GM18951 (cell line): ENCODE results near the gene FGD6.

ENCODE experiments used
- POLR2A ChIP-seq: IDR thresholded peaks from 4 replicates; pipeline ENCODE4 v1.6.1; 2011; ENCODE audit warnings: mild to moderate bottlenecking; ENCODE audit not compliant: insufficient read length, insufficient read depth; ENCODE audit errors: extremely low read depth
- in situ Hi-C: fragments of 300-500 bp; cut with MboI; formaldehyde crosslinking; loops from one replicate; pipeline ENCODE4 v1.12.0; 2022; ENCODE audit warnings: low sequenced_read_pairs, mixed read lengths, inconsistent platforms; ENCODE audit not compliant: unreplicated experiment

Gene FGD6

GRCh38 chr12:95131589-95132340, 85.5 kb downstream of the FGD6 start:
- in situ Hi-C loops: no loop called here
- no peak for TF ChIP-seq POLR2A

GRCh38 chr12:95130096-95130495, 87.2 kb downstream of the FGD6 start:
- TF ChIP-seq POLR2A: no peak
- in situ Hi-C loops: no loop called here

GRCh38 chr12:95129115-95129514, 88.2 kb downstream of the FGD6 start:
- no peak for TF ChIP-seq POLR2A
- in situ Hi-C loops: loop anchor here (10.0 kb wide), 1 partner anchor 406 kb away; no protein-coding TSS in a partner anchor

GRCh38 chr12:95126736-95127135, 90.5 kb downstream of the FGD6 start:
- in situ Hi-C loops: loop anchor here (10.0 kb wide), 1 partner anchor 408 kb away; no protein-coding TSS in a partner anchor
- TF ChIP-seq POLR2A: no peak

GRCh38 chr12:95126076-95126475, 91.2 kb downstream of the FGD6 start:
- in situ Hi-C loops: loop anchor here (10.0 kb wide), 1 partner anchor 409 kb away; no protein-coding TSS in a partner anchor

GRCh38 chr12:95124106-95124505, 93.2 kb downstream of the FGD6 start:
- no peak for TF ChIP-seq POLR2A
- in situ Hi-C loops: loop anchor here (10.0 kb wide), 1 partner anchor 411 kb away; no protein-coding TSS in a partner anchor

More at GRCh38 chr12:95126076-95126475, 91.2 kb downstream of the FGD6 start:
- TF ChIP-seq POLR2A: no peak

GRCh38 chr12:95118788-95119179, 98.5 kb downstream of the FGD6 start:
- in situ Hi-C loops: no loop called here
- TF ChIP-seq POLR2A: no peak

- no peak for TF ChIP-seq POLR2A
- in situ Hi-C loops: no loop called here
Observed at GRCh38 chr12:95118138-95118787, 99.0 kb downstream of the FGD6 start.

GRCh38 chr12:95117178-95117599, 100.1 kb downstream of the FGD6 start:
- in situ Hi-C loops: no loop called here
- no peak for TF ChIP-seq POLR2A

GRCh38 chr12:95116773-95117172, 100.5 kb downstream of the FGD6 start:
- in situ Hi-C loops: no loop called here
- TF ChIP-seq POLR2A: no peak

GRCh38 chr12:95116341-95116740, 100.9 kb downstream of the FGD6 start:
- no peak for TF ChIP-seq POLR2A
- in situ Hi-C loops: no loop called here

GRCh38 chr12:95115641-95116040, 101.6 kb downstream of the FGD6 start:
- in situ Hi-C loops: no loop called here
- TF ChIP-seq POLR2A: no peak

- in situ Hi-C loops: no loop called here
- TF ChIP-seq POLR2A: no peak
Observed at GRCh38 chr12:95114766-95115405, 102.4 kb downstream of the FGD6 start.
